DND-41 (cell line): ENCODE results near the gene GCLM.

Experiments used
- EZH2 ChIP-seq: IDR thresholded peaks from 3 replicates; pipeline ENCODE4 v1.6.1; 2012; ENCODE audit warnings: borderline replicate concordance, low read depth, mild to moderate bottlenecking, moderate library complexity, low read length, inconsistent platforms; ENCODE audit not compliant: severe bottlenecking
- TF ChIP-seq, protein P1 (sequence below): IDR thresholded peaks from 2 replicates; pipeline ENCODE4 v1.5.1; 2012; ENCODE audit warnings: borderline replicate concordance, low read length, moderate library complexity, mild to moderate bottlenecking; ENCODE audit not compliant: poor library complexity, severe bottlenecking; ENCODE audit errors: extremely low read depth

DNA sequence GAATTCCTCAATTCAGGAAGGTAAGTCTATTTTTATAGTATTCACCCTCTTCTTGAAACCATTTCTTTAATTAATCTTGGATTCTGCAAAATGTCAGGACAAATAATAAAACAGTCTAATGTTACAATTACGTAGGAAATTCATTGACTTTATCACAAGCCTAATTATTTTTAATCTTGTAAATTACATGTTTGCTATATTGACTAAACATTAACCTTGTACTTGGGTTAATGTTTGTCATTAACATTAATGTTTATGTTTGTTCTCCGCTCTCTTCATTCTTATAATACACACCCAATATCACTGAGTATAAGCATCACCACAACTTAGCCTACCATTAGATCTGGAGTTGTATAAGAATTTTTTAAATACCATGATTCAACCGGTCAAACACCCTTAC lies 2.8 kb downstream of the GCLM start:
- TF ChIP-seq, protein P1, sequence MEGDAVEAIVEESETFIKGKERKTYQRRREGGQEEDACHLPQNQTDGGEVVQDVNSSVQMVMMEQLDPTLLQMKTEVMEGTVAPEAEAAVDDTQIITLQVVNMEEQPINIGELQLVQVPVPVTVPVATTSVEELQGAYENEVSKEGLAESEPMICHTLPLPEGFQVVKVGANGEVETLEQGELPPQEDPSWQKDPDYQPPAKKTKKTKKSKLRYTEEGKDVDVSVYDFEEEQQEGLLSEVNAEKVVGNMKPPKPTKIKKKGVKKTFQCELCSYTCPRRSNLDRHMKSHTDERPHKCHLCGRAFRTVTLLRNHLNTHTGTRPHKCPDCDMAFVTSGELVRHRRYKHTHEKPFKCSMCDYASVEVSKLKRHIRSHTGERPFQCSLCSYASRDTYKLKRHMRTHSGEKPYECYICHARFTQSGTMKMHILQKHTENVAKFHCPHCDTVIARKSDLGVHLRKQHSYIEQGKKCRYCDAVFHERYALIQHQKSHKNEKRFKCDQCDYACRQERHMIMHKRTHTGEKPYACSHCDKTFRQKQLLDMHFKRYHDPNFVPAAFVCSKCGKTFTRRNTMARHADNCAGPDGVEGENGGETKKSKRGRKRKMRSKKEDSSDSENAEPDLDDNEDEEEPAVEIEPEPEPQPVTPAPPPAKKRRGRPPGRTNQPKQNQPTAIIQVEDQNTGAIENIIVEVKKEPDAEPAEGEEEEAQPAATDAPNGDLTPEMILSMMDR = no peak
- no peak for TF ChIP-seq EZH2
